NCI-H524 (cell line): ENCODE data around the gene SLC4A11.
"Not testable (repeated sequence)": the region's sequence is repeated elsewhere in the genome, so short reads cannot be mapped to it uniquely, and the experiment has no call there.

Source experiments
- DNase-seq, 2 experiments: peaks; one replicate each; lab custom pipeline; 2025; lab: John Stamatoyannopoulos, UW

Gene SLC4A11

GRCh38 chr20:3203315-3204123 lies 35.5 kb downstream of the SLC4A11 start:
- DNase-seq, result peak in 1 of 2 experiments; percentile 50

GRCh38 chr20:3202965-3203314 lies 36.0 kb downstream of the SLC4A11 start:
- no peak for DNase-seq

- DNase-seq, result no peak
Observed at GRCh38 chr20:3199976-3200755, 38.8 kb downstream of the SLC4A11 start.

GRCh38 chr20:3199206-3199605 lies 39.8 kb downstream of the SLC4A11 start:
- no peak for DNase-seq

- DNase-seq, result no peak
Observed at GRCh38 chr20:3195590-3196237, 43.3 kb downstream of the SLC4A11 start.

GRCh38 chr20:3194617-3195280 lies 44.2 kb downstream of the SLC4A11 start:
- DNase-seq, result no peak

GRCh38 chr20:3193806-3194616 lies 45.0 kb downstream of the SLC4A11 start:
- DNase-seq, result no peak

GRCh38 chr20:3192226-3193015 lies 46.6 kb downstream of the SLC4A11 start:
- DNase-seq, result no peak

- no peak for DNase-seq
Observed at GRCh38 chr20:3190681-3191111, 48.3 kb downstream of the SLC4A11 start.

GRCh38 chr20:3189561-3190131 lies 49.3 kb downstream of the SLC4A11 start:
- DNase-seq, result peak in 1 of 2 experiments; percentile 46

- DNase-seq, result peak; percentile 61 to 83
Observed at GRCh38 chr20:3188823-3189413, 50.1 kb downstream of the SLC4A11 start.

- not testable (repeated sequence) for DNase-seq
Observed at GRCh38 chr20:3187861-3188260, 51.1 kb downstream of the SLC4A11 start.

GRCh38 chr20:3183896-3184612 lies 54.9 kb downstream of the SLC4A11 start:
- DNase-seq, result no peak

- not testable (repeated sequence) for DNase-seq
Observed at GRCh38 chr20:3182429-3182828, 56.6 kb downstream of the SLC4A11 start.

GRCh38 chr20:3181270-3181669 lies 57.7 kb downstream of the SLC4A11 start:
- DNase-seq, result no peak

- no peak for DNase-seq
Observed at GRCh38 chr20:3180319-3180718, 58.7 kb downstream of the SLC4A11 start.

GRCh38 chr20:3177746-3178485 lies 61.1 kb downstream of the SLC4A11 start:
- DNase-seq, result no peak
